ENCODE results near the gene YY1AP1.

DNA sequence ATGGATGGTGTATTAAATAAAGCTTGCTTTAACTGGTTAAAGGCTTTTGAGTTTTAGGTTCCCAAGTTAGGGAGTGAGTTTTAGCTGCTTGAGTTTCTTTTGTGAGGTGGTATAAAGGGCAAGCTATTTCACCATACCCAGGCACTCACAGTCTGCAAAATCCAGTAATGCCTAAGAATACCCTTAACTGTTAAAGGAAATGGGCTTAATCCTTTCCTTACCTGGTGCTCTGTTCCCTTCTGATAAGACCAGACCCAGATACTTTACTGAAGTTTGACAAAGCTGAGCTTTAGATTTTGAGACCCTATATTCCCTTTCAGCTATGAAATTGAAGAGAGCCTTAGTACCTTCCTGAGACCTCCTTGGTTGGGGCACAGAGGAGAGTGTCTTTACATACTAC is 48.2 kb downstream of the YY1AP1 start:
- TF ChIP-seq, protein P1, sequence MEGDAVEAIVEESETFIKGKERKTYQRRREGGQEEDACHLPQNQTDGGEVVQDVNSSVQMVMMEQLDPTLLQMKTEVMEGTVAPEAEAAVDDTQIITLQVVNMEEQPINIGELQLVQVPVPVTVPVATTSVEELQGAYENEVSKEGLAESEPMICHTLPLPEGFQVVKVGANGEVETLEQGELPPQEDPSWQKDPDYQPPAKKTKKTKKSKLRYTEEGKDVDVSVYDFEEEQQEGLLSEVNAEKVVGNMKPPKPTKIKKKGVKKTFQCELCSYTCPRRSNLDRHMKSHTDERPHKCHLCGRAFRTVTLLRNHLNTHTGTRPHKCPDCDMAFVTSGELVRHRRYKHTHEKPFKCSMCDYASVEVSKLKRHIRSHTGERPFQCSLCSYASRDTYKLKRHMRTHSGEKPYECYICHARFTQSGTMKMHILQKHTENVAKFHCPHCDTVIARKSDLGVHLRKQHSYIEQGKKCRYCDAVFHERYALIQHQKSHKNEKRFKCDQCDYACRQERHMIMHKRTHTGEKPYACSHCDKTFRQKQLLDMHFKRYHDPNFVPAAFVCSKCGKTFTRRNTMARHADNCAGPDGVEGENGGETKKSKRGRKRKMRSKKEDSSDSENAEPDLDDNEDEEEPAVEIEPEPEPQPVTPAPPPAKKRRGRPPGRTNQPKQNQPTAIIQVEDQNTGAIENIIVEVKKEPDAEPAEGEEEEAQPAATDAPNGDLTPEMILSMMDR (IDR thresholded peaks at IDR 0.05), result no peak
- TF ChIP-seq POLR2A (IDR thresholded peaks at IDR 0.05), result no peak
